GM12878 (cell line): ENCODE measurements around the gene SNTA1. TPM values are rescaled to one million over a fixed set of nuclear protein-coding genes. Genes with fewer than 3 reads are reported as not detected.
A peak's percentile ranks its signal among the peaks of the same experiment; 100 is the strongest.

ENCODE experiments used
- ATAC-seq: fragments of 200-7000 bp; cut with Tn5 transposase; 3 replicates; pipeline ENCODE4 v1.9.1; 2020; ENCODE audit warnings: mild to moderate bottlenecking, moderate library complexity
- Bru-seq: library from RNA; stranded (reverse); fragments of 400-500 nt; gene quantifications from one replicate; lab custom pipeline; 2021; lab: Mats Ljungman, UMichigan
- BruChase-seq, 2 experiments: library from RNA; stranded (reverse); fragments of 400-500 nt; gene quantifications; one replicate each; lab custom pipeline; 2021; lab: Mats Ljungman, UMichigan
- BruUV-seq: library from RNA; stranded (reverse); fragments of 400-500 nt; replicated peaks from 2 replicates; lab custom pipeline; 2021; lab: Mats Ljungman, UMichigan
- CTCF ChIA-PET: fragments of 300-600 bp; sonication (Branson Sonifier 250); formaldehyde crosslinking; extraction: SDS; loops from one replicate; lab custom pipeline; 2021; ENCODE audit warnings: inconsistent platforms; lab: Yijun Ruan, JAX
- POLR2A ChIA-PET: fragments of 350-600 bp; formaldehyde crosslinking; extraction: SDS; loops from one replicate; lab custom pipeline; 2021; ENCODE audit warnings: inconsistent platforms; lab: Charles Lee
- RAD21 ChIA-PET: fragments of 300-600 bp; sonication (Branson Sonifier 250); formaldehyde crosslinking; loops from one replicate; lab custom pipeline; 2023; ENCODE audit warnings: antibody characterized with exemption; ENCODE audit not compliant: unreplicated experiment; lab: Charles Lee
- SMC1A ChIA-PET: fragments of 300-600 bp; sonication (Branson Sonifier 250); formaldehyde crosslinking; loops from one replicate; lab custom pipeline; 2023; ENCODE audit not compliant: unreplicated experiment, uncharacterized antibody; lab: Charles Lee
- DNase-seq: peaks from one replicate; pipeline ENCODE4 v3.0.0-alpha.2; 2011; ENCODE audit warnings: low read depth, low spot score
- FAIRE-seq: peaks from 3 replicates; lab custom pipeline; 2011; peaks lifted over from hg19 to GRCh38; lab: Jason Lieb, UNC
- H2AFZ ChIP-seq: 2 replicates; pipeline ENCODE4 v1.6.0; 2011; ENCODE audit warnings: low read depth, low read length, control low read depth; ENCODE audit not compliant: control insufficient read depth
- H3K27ac ChIP-seq: 2 replicates; pipeline ENCODE4 v1.5.1; 2011; ENCODE audit warnings: control low read depth; ENCODE audit not compliant: control insufficient read depth, insufficient read depth
- H3K27me3 ChIP-seq, 2 experiments: replicated peaks in 1 of 2; 2 replicates each; pipeline versions ENCODE4 v1.6.0 to v1.6.1; 2011; ENCODE audit warnings: low read length in 1 of 2; ENCODE audit not compliant: control insufficient read depth in 2 of 2, insufficient read depth in 2 of 2
- H3K36me3 ChIP-seq, 2 experiments: 2 replicates each; pipeline ENCODE4 v1.5.1; 2011; ENCODE audit warnings: low read length in 1 of 2; ENCODE audit not compliant: control insufficient read depth in 2 of 2, insufficient read depth in 2 of 2
- H3K4me1 ChIP-seq: 2 replicates; pipeline ENCODE4 v1.6.1; 2011; ENCODE audit warnings: mild to moderate bottlenecking, low read length, moderate library complexity, mixed read lengths; ENCODE audit not compliant: control insufficient read depth, insufficient read depth
- H3K4me2 ChIP-seq: 2 replicates; pipeline ENCODE4 v1.6.0; 2011; ENCODE audit warnings: control low read depth; ENCODE audit not compliant: control insufficient read depth, insufficient read depth
- H3K4me3 ChIP-seq: fragments of 200-600 bp; sonication (generic); 2 replicates; pipeline ENCODE4 v1.5.1; 2016
- H3K79me2 ChIP-seq: 2 replicates; pipeline ENCODE4 v1.6.0; 2011; ENCODE audit warnings: low read length; ENCODE audit not compliant: control insufficient read depth, insufficient read depth
- H3K9ac ChIP-seq: 2 replicates; pipeline ENCODE4 v1.8.0; 2011; ENCODE audit warnings: low read length, control low read depth, mixed read lengths; ENCODE audit not compliant: control insufficient read depth, insufficient read depth
- H3K9me3 ChIP-seq: replicated peaks from 3 replicates; pipeline ENCODE4 v1.5.1; 2011; ENCODE audit warnings: mild to moderate bottlenecking, low read length; ENCODE audit not compliant: control insufficient read depth, insufficient read depth
- H4K20me1 ChIP-seq: 2 replicates; pipeline ENCODE4 v1.6.0; 2011; ENCODE audit not compliant: control insufficient read depth, insufficient read depth
- BACH1 ChIP-seq: fragments of 450-650 bp; IDR thresholded peaks from 2 replicates; pipeline ENCODE4 v1.6.1; 2017; ENCODE audit warnings: mild to moderate bottlenecking, borderline replicate concordance
- CREM ChIP-seq: IDR thresholded peaks from 2 replicates; pipeline ENCODE4 v1.6.1; 2014; ENCODE audit warnings: antibody characterized with exemption, low read depth
- CUX1 ChIP-seq: IDR thresholded peaks from 2 replicates; pipeline ENCODE4 v1.6.1; 2012; ENCODE audit warnings: improper control_type of control experiment, low read depth, low read length; ENCODE audit not compliant: insufficient replicate concordance
- GATAD2B ChIP-seq: fragments of 450-650 bp; conservative IDR thresholded peaks from 2 replicates; pipeline ENCODE4 v1.6.1; 2017; ENCODE audit warnings: low read depth, mild to moderate bottlenecking, moderate library complexity
- IKZF1 ChIP-seq: fragments of 450-650 bp; conservative IDR thresholded peaks from 2 replicates; pipeline ENCODE4 v1.6.1; 2017; ENCODE audit warnings: antibody characterized with exemption, mild to moderate bottlenecking
- NKRF ChIP-seq: fragments of 450-650 bp; conservative IDR thresholded peaks from 2 replicates; pipeline ENCODE4 v1.6.1; 2017; ENCODE audit warnings: mild to moderate bottlenecking, moderate library complexity
- PAX5 ChIP-seq: IDR thresholded peaks from 2 replicates; pipeline ENCODE4 v1.6.1; 2011; ENCODE audit warnings: low read depth, low read length, borderline replicate concordance
- PKNOX1 ChIP-seq: fragments of 450-650 bp; IDR thresholded peaks from 2 replicates; pipeline ENCODE4 v1.6.1; 2016; ENCODE audit warnings: mild to moderate bottlenecking
- RUNX3 ChIP-seq: IDR thresholded peaks from 2 replicates; pipeline ENCODE4 v1.6.1; 2012; ENCODE audit warnings: low read length, inconsistent platforms
- YY1 ChIP-seq: IDR thresholded peaks from 2 replicates; pipeline ENCODE4 v1.6.1; 2011; ENCODE audit warnings: low read depth, mild to moderate bottlenecking, low read length
- WGBS: methylation state at CpG from one replicate; pipeline ENCODE4 v1.1.6; 2016; ENCODE audit warnings: low lambda C conversion rate; ENCODE audit not compliant: insufficient replicate concordance, insufficient coverage; ENCODE audit errors: missing lambda C conversion rate; 5-methylcytosine and 5-hydroxymethylcytosine counted together
- in situ Hi-C: fragments of 300-500 bp; cut with MboI; formaldehyde crosslinking; loops from 9 replicates; pipeline ENCODE4 v1.14.3; 2018; ENCODE audit warnings: mixed read lengths
- intact Hi-C: fragments of 100-400 bp; cut with micrococcal nuclease; formaldehyde crosslinking; loops from one replicate; pipeline ENCODE4 v1.14.2; 2022; ENCODE audit not compliant: unreplicated experiment
- long read RNA-seq, 2 experiments: library from polyadenylated mRNA; unstranded; transcript quantifications; one replicate each; pipeline ENCODE4 v2.0.0, GENCODE V29; 2019 to 2020
- polyA minus RNA-seq, 3 experiments: library from RNA; depleted of rRNA, polyadenylated mRNA; stranded (reverse); fragments of >200 nt; gene quantifications; 2 replicates each; pipeline ENCODE4 v1.2.3, GENCODE V29; 2011
- polyA plus RNA-seq, 11 experiments: library from polyadenylated mRNA; depleted of rRNA in 4 of 11; unstranded in 6 of 11; stranded (reverse) in 5 of 11; fragments of >200 nt; fragmentation: Nextera tagmentation in 4 of 11; fragmentation: Illumina TruSeq in 1 of 11; extraction: Ambion mirVana in 4 of 11; extraction: Trizol in 1 of 11; gene quantifications; 1 replicate in 1 of 11; 2 replicates in 10 of 11; pipeline versions ENCODE4 v1.2.1 to v1.2.3, GENCODE V29; 2011 to 2016; ENCODE audit warnings: inconsistent platforms in 2 of 11, missing spikeins in 2 of 11, low read depth in 1 of 11
- total RNA-seq, 4 experiments: library from RNA; depleted of rRNA in 3 of 4; stranded (reverse); fragments of >200 nt in 3 of 4; fragmentation: Illumina TruSeq in 1 of 4; extraction: Trizol in 1 of 4; gene quantifications; 2 replicates each; pipeline versions ENCODE4 v1.2.1 to v1.2.3, GENCODE V29; 2013 to 2021

The SNTA1 gene
- total RNA-seq (2013; cell fraction: nucleolus; rRNA removed) = 0.15 and 0.39 TPM in 2 replicates
- total RNA-seq (2014; rRNA removed) = 4.1 and 5.1 TPM in 2 replicates
- 1.8 and 1.9 TPM in 2 replicates for total RNA-seq (2014; rRNA removed; fragmentation: Illumina TruSeq; extraction: Trizol)
- total RNA-seq (2021) = 3.4 and 3.9 TPM in 2 replicates
- polyA plus RNA-seq (2011; ENCODE audit: low read depth) = 1.00 TPM
- polyA plus RNA-seq (2011; rRNA removed) = 0.26 and 0.48 TPM in 2 replicates
- 0.75 and 1.1 TPM in 2 replicates for polyA plus RNA-seq (2011; cell fraction: cytosol; rRNA removed)
- 0.37 and 0.48 TPM in 2 replicates for polyA plus RNA-seq (2011; cell fraction: nucleus; rRNA removed)
- 2.0 and 2.1 TPM in 2 replicates for polyA plus RNA-seq (2012)
- polyA plus RNA-seq (2014; fragmentation: Illumina TruSeq; extraction: Trizol) = 0.51 and 1.7 TPM in 2 replicates
- under 1 TPM; 0.26 to 0.35 TPM for polyA plus RNA-seq (2014; fragmentation: Nextera tagmentation; extraction: Ambion mirVana)
- polyA plus RNA-seq (2014; rRNA removed) = 3.7 and 4.0 TPM in 2 replicates
- 1 to 10 TPM in 1 of 2 experiments, under 1 TPM in 1; 0.42 to 3.7 TPM for polyA plus RNA-seq (2016; fragmentation: Nextera tagmentation; extraction: Ambion mirVana)
- polyA minus RNA-seq (2011; rRNA and poly(A)+ RNA removed) = 0.51 and 0.72 TPM in 2 replicates
- 0.83 TPM in 1 of 2 replicates, not detected in the other for polyA minus RNA-seq (2011; cell fraction: cytosol; rRNA and poly(A)+ RNA removed)
- polyA minus RNA-seq (2011; cell fraction: nucleus; rRNA and poly(A)+ RNA removed) = not detected in 2 replicates
- percentile 21 among the genes with signal in this experiment for Bru-seq, nascent RNA
- percentile 17 among the genes with signal in this experiment for BruChase-seq, experiment 1, labeled RNA remaining after a 6-hour chase
- BruChase-seq, experiment 2, labeled RNA remaining after a 2-hour chase = percentile 13 among the genes with signal in this experiment
- long read RNA-seq, experiment 1 = 0 reads
- long read RNA-seq, experiment 2 = 0 reads

- Histone ChIP-seq H3K36me3 (no peaks in the 10 kb centered on the region), H3K79me2 (no peaks in the 10 kb centered on the region), H4K20me1 (no peaks in the 10 kb centered on the region), H2AFZ (peak within 1 kb of the TSS; percentile 77), H3K4me3 (peak within 1 kb of the TSS; percentile 77), H3K27ac (no peak within 1 kb of the TSS), H3K27me3 (no peaks in the 10 kb centered on the region; a peak in 1 of 4 replicates), H3K4me1 (peaks cover 21% of the 10 kb centered on the region), H3K4me2 (peak within 1 kb of the TSS; percentile 98), H3K9me3 (no peaks in the 10 kb centered on the region; the same call in 2 of the 3 replicates), H3K9ac (peak within 1 kb of the TSS; percentile 40)
- ATAC-seq = peak; percentile 93
- in situ Hi-C loops = no loop called here
- ChIA-PET POLR2A (interaction anchor here (0.6 kb wide), 1 partner anchor 246 kb away, joined by 3 read pairs; no protein-coding TSS in a partner anchor), SMC1A (interaction anchor here (1.1 kb wide), 1 partner anchor 225 kb away, joined by 4 read pairs; no protein-coding TSS in a partner anchor), CTCF (interaction anchor here (1.6 kb wide), 1 partner anchor 223 kb away, joined by 7 read pairs; the partner anchor contains the start of gene ACTL10), RAD21 (interaction anchor here (0.6 to 1.1 kb wide), 6 partner anchors 25 to 770 kb away, joined by 3 to 4 read pairs (median 4); partner anchors contain the start of genes ACTL10 and CBFA2T2)
- DNase-seq = no peak
- 3% methylated on average over 35 of the region's 75 CpGs for WGBS
- intact Hi-C loops = no loop called here
- FAIRE-seq = no peak
- BruUV-seq = no TSS peak
- TF ChIP-seq BACH1 = 0 out of 2 replicates have a peak, but pooled peaks have one; percentile 30
- TF ChIP-seq PAX5 = no peak
- no peak for TF ChIP-seq CUX1
- TF ChIP-seq IKZF1 = peak; percentile 53
- TF ChIP-seq YY1 = peak; percentile 65
- no peak for TF ChIP-seq RUNX3
- peak; percentile 66 for TF ChIP-seq GATAD2B
- TF ChIP-seq CREM = no peak
- TF ChIP-seq NKRF = no peak; the same call in 1 of the 2 replicates
- no peak for TF ChIP-seq PKNOX1
These were observed at the start of gene SNTA1 for GRCh38 chr20:33443512-33444239. Gene SNTA1 (minus strand): TSS chr20:33443763. CDS start chr20:33443620, 143 bp downstream.
